Natural killer cell (primary cell): ENCODE data around the gene FOXI1. TPM values are rescaled to one million over a fixed set of nuclear protein-coding genes. Genes with fewer than 3 reads are reported as not detected.

Source experiments
- ATAC-seq, 3 donors: fragments of 150-1000 bp in 2 of 3; fragments of 200-7000 bp in 1 of 3; cut with Tn5 transposase; 1 replicate in 1 of 3; 2 replicates in 2 of 3; pipeline ENCODE4 v1.10.0; 2021; ENCODE audit warnings: mild to moderate bottlenecking in 2 of 3, moderate library complexity in 2 of 3
- DNase-seq, 2 donors: peaks; one replicate each; pipeline versions ENCODE4 v3.0.0 to v3.0.0-alpha.2; 2013 to 2021; ENCODE audit warnings: mixed read lengths in 1 of 2
- H3K27ac ChIP-seq: one replicate; pipeline ENCODE4 v1.5.1; 2013; ENCODE audit warnings: mild to moderate bottlenecking, low read length
- H3K27me3 ChIP-seq: one replicate; pipeline ENCODE4 v1.6.1; 2013; ENCODE audit warnings: low read length; ENCODE audit not compliant: control insufficient read depth, insufficient read depth
- H3K36me3 ChIP-seq: one replicate; pipeline ENCODE4 v1.6.1; 2013; ENCODE audit warnings: low read length; ENCODE audit not compliant: control insufficient read depth, insufficient read depth
- H3K4me1 ChIP-seq: one replicate; pipeline ENCODE4 v1.6.1; 2013; ENCODE audit warnings: low read length; ENCODE audit not compliant: control insufficient read depth, insufficient read depth
- H3K4me3 ChIP-seq: one replicate; pipeline ENCODE4 v1.5.1; 2013; ENCODE audit warnings: low read length
- H3K9me3 ChIP-seq: one replicate; pipeline ENCODE4 v1.6.1; 2013; ENCODE audit warnings: low read length; ENCODE audit not compliant: control insufficient read depth, insufficient read depth
- H3K27ac Mint-ChIP-seq, 2 donors: one replicate each; pipeline ENCODE4 v1.8.0; 2022; ENCODE audit warnings: mild to moderate bottlenecking in 2 of 2, mixed read lengths in 2 of 2, moderate library complexity in 1 of 2
- H3K27me3 Mint-ChIP-seq, 2 donors: one replicate each; pipeline ENCODE4 v1.8.0; 2022; ENCODE audit warnings: low read depth in 2 of 2, mixed read lengths in 2 of 2
- H3K36me3 Mint-ChIP-seq: one replicate; pipeline ENCODE4 v1.8.0; 2022; ENCODE audit warnings: mixed read lengths
- H3K4me1 Mint-ChIP-seq, 2 donors: one replicate each; pipeline ENCODE4 v1.8.0; 2022; ENCODE audit warnings: mixed read lengths in 2 of 2
- H3K4me3 Mint-ChIP-seq: one replicate; pipeline ENCODE4 v1.8.0; 2022; ENCODE audit warnings: mild to moderate bottlenecking, moderate library complexity, mixed read lengths
- H3K9me3 Mint-ChIP-seq, 2 donors: one replicate each; pipeline ENCODE4 v1.8.0; 2022; ENCODE audit warnings: mixed read lengths in 2 of 2
- WGBS: methylation state at CpG from one replicate; pipeline ENCODE4 v1.1.7; 2013; ENCODE audit warnings: missing lambda C conversion rate; ENCODE audit not compliant: insufficient coverage; 5-methylcytosine and 5-hydroxymethylcytosine counted together
- intact Hi-C: fragments of 100-400 bp; cut with micrococcal nuclease; formaldehyde crosslinking; loops from one replicate; pipeline ENCODE4 v1.14.2; 2022
- total RNA-seq, 4 donors: library from RNA; stranded (reverse); fragments of 120-200 nt in 1 of 4; gene quantifications; one replicate each; pipeline versions ENCODE4 v1.2.3 to v1.2.4, GENCODE V29; 2013 to 2022
- TF ChIP-seq, protein P1 (sequence below): fragments of 200-600 bp; IDR thresholded peaks from one replicate; pipeline ENCODE4 v1.8.0; 2022; ENCODE audit warnings: antibody characterized with exemption

Gene FOXI1
- total RNA-seq, 3 donors from 2014 or later (not counting 1 experiment from before 2014, with no cell fraction given) = 0.18 TPM; not detected in 2

DNA sequence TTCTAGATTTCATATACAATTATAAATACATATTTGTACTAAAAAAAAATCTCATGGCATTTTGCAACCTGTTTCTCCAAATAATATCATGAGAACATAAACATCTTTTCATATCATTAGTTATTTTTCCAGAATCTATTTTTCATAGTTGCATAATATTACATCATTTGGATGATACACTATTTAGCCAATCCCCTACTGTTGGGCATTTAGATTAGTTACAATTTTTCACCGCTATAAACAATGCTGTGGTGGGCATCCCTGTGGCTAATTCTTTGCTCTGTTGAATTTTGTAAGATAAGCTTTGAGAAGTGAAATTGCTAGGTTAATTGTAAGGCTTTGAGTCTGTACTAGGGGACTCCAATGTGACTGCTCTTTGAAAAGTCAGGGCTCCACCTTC, 2.2 kb upstream of the FOXI1 start:
- ATAC-seq = no peak
- Mint-ChIP-seq H3K4me3 (no peak overlapping the region), H3K36me3 (no peaks in the 10 kb centered on the region), H3K9me3 (no peaks in the 10 kb centered on the region), H3K27ac (no peak overlapping the region), H3K4me1 (peaks cover 0 to 6% of the 10 kb centered on the region in 2 donors), H3K27me3 (peaks cover 10 to 21% of the 10 kb centered on the region in 2 donors)
- no peaks in the 10 kb centered on the region for H3K27me3 ChIP-seq
- H3K27ac ChIP-seq = no peak overlapping the region
- DNase-seq = no peak
- intact Hi-C loops = no loop called here
- WGBS = 92% methylated on average over 1 of the region's 1 CpG
- H3K36me3 ChIP-seq = no peaks in the 10 kb centered on the region
- H3K9me3 ChIP-seq = no peaks in the 10 kb centered on the region
- H3K4me3 ChIP-seq = no peak overlapping the region
- H3K4me1 ChIP-seq = no peaks in the 10 kb centered on the region
- TF ChIP-seq, protein P1, sequence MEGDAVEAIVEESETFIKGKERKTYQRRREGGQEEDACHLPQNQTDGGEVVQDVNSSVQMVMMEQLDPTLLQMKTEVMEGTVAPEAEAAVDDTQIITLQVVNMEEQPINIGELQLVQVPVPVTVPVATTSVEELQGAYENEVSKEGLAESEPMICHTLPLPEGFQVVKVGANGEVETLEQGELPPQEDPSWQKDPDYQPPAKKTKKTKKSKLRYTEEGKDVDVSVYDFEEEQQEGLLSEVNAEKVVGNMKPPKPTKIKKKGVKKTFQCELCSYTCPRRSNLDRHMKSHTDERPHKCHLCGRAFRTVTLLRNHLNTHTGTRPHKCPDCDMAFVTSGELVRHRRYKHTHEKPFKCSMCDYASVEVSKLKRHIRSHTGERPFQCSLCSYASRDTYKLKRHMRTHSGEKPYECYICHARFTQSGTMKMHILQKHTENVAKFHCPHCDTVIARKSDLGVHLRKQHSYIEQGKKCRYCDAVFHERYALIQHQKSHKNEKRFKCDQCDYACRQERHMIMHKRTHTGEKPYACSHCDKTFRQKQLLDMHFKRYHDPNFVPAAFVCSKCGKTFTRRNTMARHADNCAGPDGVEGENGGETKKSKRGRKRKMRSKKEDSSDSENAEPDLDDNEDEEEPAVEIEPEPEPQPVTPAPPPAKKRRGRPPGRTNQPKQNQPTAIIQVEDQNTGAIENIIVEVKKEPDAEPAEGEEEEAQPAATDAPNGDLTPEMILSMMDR = no peak

DNA sequence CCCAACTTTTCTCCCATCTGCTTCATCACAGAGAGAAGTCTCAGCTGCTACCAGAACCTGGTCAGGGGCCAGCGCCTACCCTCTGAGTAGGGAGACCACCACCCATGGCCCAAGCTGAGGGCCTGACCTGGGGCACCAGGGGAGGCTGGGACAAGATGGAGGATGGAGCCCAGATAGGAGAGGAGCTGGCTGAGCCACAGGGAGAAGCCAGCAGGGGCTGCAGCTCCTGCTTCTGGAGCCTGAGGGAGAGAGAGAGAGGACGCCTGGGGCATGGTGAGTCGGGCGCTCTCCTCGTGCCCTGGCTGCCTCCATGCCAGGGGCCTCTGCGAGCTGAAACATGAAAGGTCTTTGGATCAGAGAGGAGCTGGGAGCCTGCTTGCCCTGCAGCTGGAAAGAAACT, 1.4 kb upstream of the FOXI1 start:
- H3K36me3 Mint-ChIP-seq = no peaks in the 10 kb centered on the region
- no peak overlapping the region for H3K27ac Mint-ChIP-seq
- 90% methylated on average over 6 of the region's 6 CpGs for WGBS
- no peaks in the 10 kb centered on the region for H3K27me3 ChIP-seq
- H3K9me3 Mint-ChIP-seq = no peaks in the 10 kb centered on the region
- ATAC-seq (no peak), DNase-seq (no peak)
- no peaks in the 10 kb centered on the region for H3K36me3 ChIP-seq
- H3K4me3 Mint-ChIP-seq = no peak overlapping the region
- peaks cover 0 to 6% of the 10 kb centered on the region in 2 donors for H3K4me1 Mint-ChIP-seq
- H3K4me3 ChIP-seq = no peak overlapping the region
- H3K27me3 Mint-ChIP-seq = peaks cover 10 to 21% of the 10 kb centered on the region in 2 donors
- no peaks in the 10 kb centered on the region for H3K9me3 ChIP-seq
- H3K27ac ChIP-seq = no peak overlapping the region
- no peaks in the 10 kb centered on the region for H3K4me1 ChIP-seq
- intact Hi-C loops = no loop called here
- TF ChIP-seq, protein P1 = no peak

DNA sequence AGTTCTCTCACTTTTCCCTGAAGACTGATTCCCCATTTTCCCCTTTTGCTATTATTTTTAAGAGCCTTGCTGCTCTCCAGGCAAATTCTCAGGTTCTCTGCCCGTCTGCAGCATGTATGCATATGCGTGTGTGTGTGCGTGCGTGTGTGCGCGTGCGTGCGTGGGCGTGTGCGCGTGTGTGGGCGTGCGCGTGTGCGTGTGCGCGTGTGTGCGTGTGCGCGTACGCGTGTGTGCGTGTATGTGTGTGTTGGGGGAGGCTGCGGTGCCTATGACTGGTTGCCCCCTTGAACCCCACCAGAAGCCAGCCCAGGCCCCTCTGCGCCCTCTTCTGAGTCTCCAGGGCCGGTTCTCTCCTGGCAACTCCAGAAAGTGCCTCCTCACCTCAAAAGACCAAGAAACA, 987 bp upstream of the FOXI1 start:
- H3K9me3 ChIP-seq = no peaks in the 10 kb centered on the region
- ATAC-seq (no peak), DNase-seq (no peak)
- no peaks in the 10 kb centered on the region for H3K36me3 ChIP-seq
- intact Hi-C loops = no loop called here
- no peak overlapping the region for H3K27ac ChIP-seq
- Mint-ChIP-seq H3K4me3 (no peak overlapping the region), H3K36me3 (no peaks in the 10 kb centered on the region), H3K9me3 (no peaks in the 10 kb centered on the region), H3K4me1 (peaks cover 0 to 6% of the 10 kb centered on the region in 2 donors), H3K27ac (no peak overlapping the region), H3K27me3 (peaks cover 10 to 21% of the 10 kb centered on the region in 2 donors)
- 95% methylated on average over 24 of the region's 26 CpGs for WGBS
- H3K4me3 ChIP-seq = no peak overlapping the region
- H3K27me3 ChIP-seq = no peaks in the 10 kb centered on the region
- TF ChIP-seq, protein P1 = no peak
- no peaks in the 10 kb centered on the region for H3K4me1 ChIP-seq

DNA sequence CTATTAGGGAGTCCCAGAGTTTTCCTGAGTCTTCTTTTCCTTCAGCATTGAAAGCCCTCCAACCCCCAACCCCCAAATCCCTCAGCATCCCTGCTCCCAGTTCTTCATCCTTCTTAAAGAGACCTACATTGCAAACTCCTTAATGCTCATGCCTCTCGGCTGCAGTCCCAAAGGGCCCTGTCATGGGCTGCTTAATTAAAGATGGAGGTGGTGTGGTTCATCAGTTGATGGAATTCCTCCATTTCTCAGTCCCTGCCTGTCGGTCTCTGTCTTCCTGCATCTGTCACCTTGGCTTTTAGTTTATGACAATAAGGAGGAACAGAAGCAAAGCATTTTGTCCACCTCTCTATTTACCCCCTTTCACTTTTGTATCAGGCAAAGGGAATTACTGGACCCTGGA, 2.0 kb downstream of the FOXI1 start:
- H3K27ac ChIP-seq = no peak overlapping the region
- H3K36me3 Mint-ChIP-seq = no peaks in the 10 kb centered on the region

More for the DNA sequence above, 2.0 kb downstream of the FOXI1 start:
- Histone ChIP-seq H3K9me3 (no peaks in the 10 kb centered on the region), H3K4me1 (no peaks in the 10 kb centered on the region), H3K36me3 (no peaks in the 10 kb centered on the region), H3K4me3 (no peak overlapping the region), H3K27me3 (no peaks in the 10 kb centered on the region)
- H3K27me3 Mint-ChIP-seq = peaks cover 12 to 14% of the 10 kb centered on the region in 2 donors
- no peak overlapping the region for H3K27ac Mint-ChIP-seq
- no peaks in the 10 kb centered on the region for H3K4me1 Mint-ChIP-seq
- intact Hi-C loops = no loop called here
- WGBS = 100% methylated on average over 1 of the region's 2 CpGs
- no peaks in the 10 kb centered on the region for H3K9me3 Mint-ChIP-seq
- ATAC-seq (no peak), DNase-seq (no peak)
- H3K4me3 Mint-ChIP-seq = no peak overlapping the region
- TF ChIP-seq, protein P1 = no peak
